SK-N-SH (cell line): ENCODE measurements around the gene NCAM2. TPM values are rescaled to one million over a fixed set of nuclear protein-coding genes. Genes with fewer than 3 reads are reported as not detected.

Experiments
- CTCF ChIA-PET: fragments of 300-600, 350-600 bp; formaldehyde crosslinking; extraction: SDS; loops from one replicate; lab custom pipeline; 2021; lab: Yijun Ruan, JAX
- POLR2A ChIA-PET: fragments of 350-600 bp; sonication (Branson Sonifier 250); formaldehyde crosslinking; extraction: SDS; loops from one replicate; lab custom pipeline; 2020; ENCODE audit warnings: antibody characterized with exemption, inconsistent platforms; lab: Yijun Ruan, JAX
- DNase-seq: peaks from one replicate; pipeline ENCODE4 v3.0.0; 2012
- H2AFZ ChIP-seq: fragments of 200-600 bp; sonication (generic); 2 replicates; pipeline ENCODE4 v1.8.1; 2016; ENCODE audit warnings: antibody characterized with exemption, mild to moderate bottlenecking, low read depth
- H3F3A ChIP-seq: fragments of 200-600 bp; sonication (generic); replicated peaks from 2 replicates; pipeline ENCODE3; 2016; ENCODE audit warnings: antibody characterized with exemption, mild to moderate bottlenecking; ENCODE audit not compliant: insufficient read depth
- H3K27ac ChIP-seq, 2 experiments: fragments of 200-500 bp in 1 of 2; fragments of 200-600 bp in 1 of 2; sonication (Bioruptor generic) in 1 of 2; sonication (generic), shearing (Covaris generic) in 1 of 2; 2 replicates each; pipeline versions ENCODE4 v1.5.1 to v1.6.1; 2014 to 2016; ENCODE audit warnings: low read depth in 2 of 2, inconsistent platforms in 1 of 2, low read length in 1 of 2, mild to moderate bottlenecking in 1 of 2, mixed read lengths in 1 of 2
- H3K27me3 ChIP-seq: fragments of 200-600 bp; sonication (generic), shearing (Covaris generic); 2 replicates; pipeline ENCODE4 v1.6.1; 2016; ENCODE audit warnings: mixed run types; ENCODE audit not compliant: insufficient read depth
- H3K36me3 ChIP-seq, 2 experiments: fragments of 200-500 bp in 1 of 2; fragments of 200-600 bp in 1 of 2; sonication (Bioruptor generic) in 1 of 2; sonication (generic) in 1 of 2; replicated peaks in 1 of 2; 2 replicates each; pipeline versions ENCODE3 to v1.5.1; 2014 to 2016; ENCODE audit warnings: low read length in 1 of 2, mild to moderate bottlenecking in 1 of 2; ENCODE audit not compliant: insufficient read depth in 2 of 2, control insufficient read depth in 1 of 2
- H3K4me1 ChIP-seq, 2 experiments: fragments of 200-500 bp in 1 of 2; fragments of 200-600 bp in 1 of 2; sonication (Bioruptor generic) in 1 of 2; sonication (generic), shearing (Covaris generic) in 1 of 2; 2 replicates each; pipeline versions ENCODE4 v1.5.1 to v1.6.1; 2014 to 2016; ENCODE audit warnings: low read depth in 1 of 2, low read length in 1 of 2, mixed run types in 1 of 2; ENCODE audit not compliant: insufficient read depth in 2 of 2, control insufficient read depth in 1 of 2
- H3K4me2 ChIP-seq: fragments of 200-600 bp; sonication (generic), shearing (Covaris generic); 2 replicates; pipeline ENCODE4 v1.6.1; 2017; ENCODE audit warnings: mixed run types
- H3K4me3 ChIP-seq, 2 experiments: fragments of 200-500 bp in 1 of 2; fragments of 200-600 bp in 1 of 2; sonication (Bioruptor generic) in 1 of 2; sonication (generic), shearing (Covaris generic) in 1 of 2; 2 replicates each; pipeline versions ENCODE4 v1.5.1 to v1.8.1; 2014 to 2016; ENCODE audit warnings: low read depth in 2 of 2, inconsistent platforms in 1 of 2, low read length in 1 of 2, mild to moderate bottlenecking in 1 of 2, mixed read lengths in 1 of 2, moderate library complexity in 1 of 2
- H3K79me2 ChIP-seq: fragments of 200-600 bp; sonication (generic); 2 replicates; pipeline ENCODE4 v1.8.1; 2017; ENCODE audit warnings: mild to moderate bottlenecking; ENCODE audit not compliant: insufficient read depth
- H3K9ac ChIP-seq: fragments of 200-600 bp; sonication (generic); 2 replicates; pipeline ENCODE4 v1.6.1; 2017; ENCODE audit warnings: mixed run types
- H3K9me2 ChIP-seq: fragments of 200-600 bp; sonication (generic); 2 replicates; pipeline ENCODE4 v1.6.1; 2017; ENCODE audit warnings: mixed run types
- H3K9me3 ChIP-seq: fragments of 200-600 bp; sonication (generic); 2 replicates; pipeline ENCODE4 v1.6.1; 2017; ENCODE audit warnings: mixed run types, mild to moderate bottlenecking, moderate library complexity
- H4K20me1 ChIP-seq: fragments of 200-600 bp; sonication (generic); 2 replicates; pipeline ENCODE4 v1.6.1; 2017; ENCODE audit warnings: mild to moderate bottlenecking, mixed run types; ENCODE audit not compliant: insufficient read depth
- CHD2 ChIP-seq: fragments of 150-350 bp; IDR thresholded peaks from 2 replicates; pipeline ENCODE4 v1.6.1; 2018; ENCODE audit warnings: low read length; ENCODE audit not compliant: partially characterized antibody
- EP300 ChIP-seq, 2 experiments: IDR thresholded peaks; 2 replicates each; pipeline versions ENCODE4 v1.4.0 to v1.6.1; 2012; ENCODE audit warnings: borderline replicate concordance in 1 of 2, low read depth in 1 of 2, low read length in 1 of 2
- EZH2phosphoT487 ChIP-seq: fragments of 200-600 bp; sonication (generic); IDR thresholded peaks from 2 replicates; pipeline ENCODE4 v1.6.1; 2017; ENCODE audit warnings: low read depth, mixed run types, mild to moderate bottlenecking, antibody characterized with exemption, moderate library complexity, borderline replicate concordance
- FOSL2 ChIP-seq: IDR thresholded peaks from 2 replicates; pipeline ENCODE4 v1.4.0; 2012; ENCODE audit warnings: low read depth, mild to moderate bottlenecking, moderate library complexity, borderline replicate concordance
- FOXJ3 ChIP-seq: sonication (generic); formaldehyde crosslinking; IDR thresholded peaks from 2 replicates; pipeline ENCODE4 v1.5.1; 2020; ENCODE audit warnings: mild to moderate bottlenecking, missing genetic modification reagents
- FOXM1 ChIP-seq: IDR thresholded peaks from 2 replicates; pipeline ENCODE4 v1.4.0; 2012; ENCODE audit warnings: low read depth, mild to moderate bottlenecking
- JUND ChIP-seq: IDR thresholded peaks from 2 replicates; pipeline ENCODE4 v1.4.0; 2012
- MEF2A ChIP-seq: IDR thresholded peaks from 2 replicates; pipeline ENCODE4 v1.4.0; 2012; ENCODE audit warnings: low read depth, borderline replicate concordance
- NRF1 ChIP-seq: IDR thresholded peaks from 2 replicates; pipeline ENCODE4 v1.6.1; 2012; ENCODE audit warnings: low read depth, mild to moderate bottlenecking, low read length
- POLR2AphosphoS5 ChIP-seq: IDR thresholded peaks from 2 replicates; pipeline ENCODE4 v1.6.1; 2012; ENCODE audit warnings: low read depth, low read length
- RAD21 ChIP-seq: IDR thresholded peaks from 2 replicates; pipeline ENCODE4 v1.6.1; 2012; ENCODE audit warnings: mild to moderate bottlenecking, low read length
- RFX5 ChIP-seq: IDR thresholded peaks from 2 replicates; pipeline ENCODE4 v1.6.1; 2012; ENCODE audit warnings: mild to moderate bottlenecking, improper control_type of control experiment, low read length
- RXRA ChIP-seq: IDR thresholded peaks from 2 replicates; pipeline ENCODE4 v1.4.0; 2012; ENCODE audit warnings: low read depth, mild to moderate bottlenecking, borderline replicate concordance
- SIN3A ChIP-seq: IDR thresholded peaks from 2 replicates; pipeline ENCODE4 v1.6.1; 2012; ENCODE audit warnings: low read depth, mild to moderate bottlenecking, low read length, moderate library complexity, borderline replicate concordance
- SMC3 ChIP-seq: IDR thresholded peaks from 2 replicates; pipeline ENCODE4 v1.6.1; 2012; ENCODE audit warnings: low read depth, low read length, improper control_type of control experiment
- TAF1 ChIP-seq: IDR thresholded peaks from 2 replicates; pipeline ENCODE4 v1.6.1; 2012; ENCODE audit warnings: low read depth, mild to moderate bottlenecking, low read length, moderate library complexity, borderline replicate concordance
- TCF12 ChIP-seq: IDR thresholded peaks from 2 replicates; pipeline ENCODE4 v1.4.0; 2012
- WGBS: methylation state at CpG from one replicate; pipeline ENCODE4 v1.1.6; 2017; ENCODE audit warnings: low lambda C conversion rate; 5-methylcytosine and 5-hydroxymethylcytosine counted together
- polyA plus RNA-seq, 3 experiments: library from polyadenylated mRNA; depleted of rRNA; stranded (reverse); fragments of >200 nt; gene quantifications; 2 replicates each; pipeline ENCODE4 v1.2.3, GENCODE V29; 2012
- TF ChIP-seq, protein P1 (sequence below): fragments of 200-600 bp; sonication (generic); IDR thresholded peaks from 2 replicates; pipeline ENCODE4 v1.6.1; 2017; ENCODE audit warnings: antibody characterized with exemption, mild to moderate bottlenecking, moderate library complexity
- TF ChIP-seq, protein P2 (sequence below): IDR thresholded peaks from 2 replicates; pipeline ENCODE4 v1.4.0; 2012; ENCODE audit warnings: low read depth, borderline replicate concordance
- TF ChIP-seq, protein P3 (sequence below): fragments of 150-350 bp; IDR thresholded peaks from 2 replicates; pipeline ENCODE4 v1.6.1; 2017; ENCODE audit warnings: antibody characterized with exemption, low read length, low read depth, borderline replicate concordance
- TF ChIP-seq, protein P4 (sequence below): IDR thresholded peaks from 2 replicates; pipeline ENCODE4 v1.4.0; 2012; ENCODE audit warnings: low read depth

NCAM2 gene
- polyA plus RNA-seq, 1 of the 3 experiments (the other 2 are of a cell fraction), result 2.1 TPM

DNA sequence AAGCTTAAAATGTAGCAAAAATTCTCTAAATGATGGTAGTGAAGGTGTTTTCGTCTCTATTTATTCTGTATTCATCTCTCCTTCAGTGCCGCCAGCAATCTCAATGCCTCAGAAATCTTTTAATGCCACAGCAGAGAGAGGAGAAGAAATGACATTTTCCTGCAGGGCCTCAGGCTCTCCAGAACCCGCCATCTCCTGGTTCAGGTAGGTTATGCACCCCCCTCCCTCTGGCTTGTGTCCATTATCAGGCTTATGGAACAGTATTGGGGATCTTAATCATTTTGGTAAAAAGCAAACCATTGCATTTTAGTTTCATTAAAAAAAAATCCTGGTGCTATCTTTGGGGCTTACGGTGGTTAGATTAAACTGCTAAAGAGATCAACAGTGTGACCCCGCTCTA is 326.1 kb downstream of the NCAM2 start:
- WGBS, result 86% methylated on average over 5 of the region's 5 CpGs
- CTCF ChIA-PET, result interaction anchor here (1.3 kb wide), 1 partner anchor 9 kb away, joined by 3 read pairs; no protein-coding TSS in a partner anchor
- no peak overlapping the region for H3K9ac ChIP-seq
- no peaks in the 10 kb centered on the region for H3K4me1 ChIP-seq
- no peaks in the 10 kb centered on the region for H3K36me3 ChIP-seq
- no peak for TF ChIP-seq TAF1
- TF ChIP-seq, protein P1, sequence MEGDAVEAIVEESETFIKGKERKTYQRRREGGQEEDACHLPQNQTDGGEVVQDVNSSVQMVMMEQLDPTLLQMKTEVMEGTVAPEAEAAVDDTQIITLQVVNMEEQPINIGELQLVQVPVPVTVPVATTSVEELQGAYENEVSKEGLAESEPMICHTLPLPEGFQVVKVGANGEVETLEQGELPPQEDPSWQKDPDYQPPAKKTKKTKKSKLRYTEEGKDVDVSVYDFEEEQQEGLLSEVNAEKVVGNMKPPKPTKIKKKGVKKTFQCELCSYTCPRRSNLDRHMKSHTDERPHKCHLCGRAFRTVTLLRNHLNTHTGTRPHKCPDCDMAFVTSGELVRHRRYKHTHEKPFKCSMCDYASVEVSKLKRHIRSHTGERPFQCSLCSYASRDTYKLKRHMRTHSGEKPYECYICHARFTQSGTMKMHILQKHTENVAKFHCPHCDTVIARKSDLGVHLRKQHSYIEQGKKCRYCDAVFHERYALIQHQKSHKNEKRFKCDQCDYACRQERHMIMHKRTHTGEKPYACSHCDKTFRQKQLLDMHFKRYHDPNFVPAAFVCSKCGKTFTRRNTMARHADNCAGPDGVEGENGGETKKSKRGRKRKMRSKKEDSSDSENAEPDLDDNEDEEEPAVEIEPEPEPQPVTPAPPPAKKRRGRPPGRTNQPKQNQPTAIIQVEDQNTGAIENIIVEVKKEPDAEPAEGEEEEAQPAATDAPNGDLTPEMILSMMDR, result no peak
- TF ChIP-seq RAD21, result no peak
- TF ChIP-seq SMC3, result no peak
- no peak for TF ChIP-seq FOSL2
- TF ChIP-seq EZH2phosphoT487, result no peak
- TF ChIP-seq JUND, result no peak
- no peak for TF ChIP-seq EP300 (IDR thresholded peaks at IDR 0.05; ENCODE audit: borderline replicate concordance in 1 of 2, low read depth in 1 of 2, low read length in 1 of 2)
- TF ChIP-seq MEF2A, result no peak
- TF ChIP-seq FOXJ3 (CRISPR knock-in tag), result no peak
- TF ChIP-seq NRF1, result no peak
- TF ChIP-seq, protein P2, sequence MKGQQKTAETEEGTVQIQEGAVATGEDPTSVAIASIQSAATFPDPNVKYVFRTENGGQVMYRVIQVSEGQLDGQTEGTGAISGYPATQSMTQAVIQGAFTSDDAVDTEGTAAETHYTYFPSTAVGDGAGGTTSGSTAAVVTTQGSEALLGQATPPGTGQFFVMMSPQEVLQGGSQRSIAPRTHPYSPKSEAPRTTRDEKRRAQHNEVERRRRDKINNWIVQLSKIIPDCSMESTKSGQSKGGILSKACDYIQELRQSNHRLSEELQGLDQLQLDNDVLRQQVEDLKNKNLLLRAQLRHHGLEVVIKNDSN, result no peak
- no peak for TF ChIP-seq TCF12
- no peak for TF ChIP-seq SIN3A
- no peak for DNase-seq
- H3K4me3 ChIP-seq, result no peak overlapping the region
- H3K9me3 ChIP-seq, result no peaks in the 10 kb centered on the region
- H3K27ac ChIP-seq, result no peak overlapping the region
- no peak overlapping the region for H2AFZ ChIP-seq
- H3F3A ChIP-seq, result no peaks in the 10 kb centered on the region
- H3K4me2 ChIP-seq, result no peak overlapping the region
- no peaks in the 10 kb centered on the region for H3K27me3 ChIP-seq
- no peaks in the 10 kb centered on the region for H4K20me1 ChIP-seq
- POLR2A ChIA-PET, result no interaction called here
- no peaks in the 10 kb centered on the region for H3K79me2 ChIP-seq
- H3K9me2 ChIP-seq, result no peaks in the 10 kb centered on the region

DNA sequence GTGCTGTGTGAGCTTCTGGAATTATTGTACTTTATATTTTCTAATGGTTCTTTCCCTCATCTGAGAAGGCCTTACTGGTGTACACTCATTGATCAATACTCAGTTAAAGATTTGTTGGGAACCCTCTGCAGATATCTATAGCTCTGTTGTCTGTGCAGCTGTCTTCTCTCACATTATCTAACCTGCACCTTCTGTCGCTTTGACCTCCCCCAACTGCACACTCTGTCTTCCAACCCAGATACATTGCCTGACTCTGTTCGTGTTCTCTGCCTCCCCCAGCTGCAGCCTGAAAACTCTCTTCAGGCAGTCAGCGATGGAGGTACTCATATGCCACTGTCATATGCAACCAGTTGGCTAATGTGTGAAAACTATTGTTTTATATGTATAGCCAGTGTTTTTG is 334.3 kb downstream of the NCAM2 start:
- Histone ChIP-seq H3K27me3 (no peaks in the 10 kb centered on the region), H2AFZ (no peak overlapping the region), H3F3A (no peaks in the 10 kb centered on the region), H3K9ac (no peak overlapping the region), H3K4me2 (no peak overlapping the region), H3K27ac (no peak overlapping the region), H3K79me2 (no peaks in the 10 kb centered on the region), H3K36me3 (no peaks in the 10 kb centered on the region), H3K4me1 (no peaks in the 10 kb centered on the region), H3K9me3 (no peaks in the 10 kb centered on the region), H3K4me3 (no peak overlapping the region), H3K9me2 (no peaks in the 10 kb centered on the region), H4K20me1 (no peaks in the 10 kb centered on the region)
- TF ChIP-seq CHD2 (no peak), FOSL2 (no peak), RXRA (no peak), TCF12 (no peak), FOXM1 (no peak), POLR2AphosphoS5 (no peak), NRF1 (no peak), RFX5 (no peak)
- TF ChIP-seq, protein P3, sequence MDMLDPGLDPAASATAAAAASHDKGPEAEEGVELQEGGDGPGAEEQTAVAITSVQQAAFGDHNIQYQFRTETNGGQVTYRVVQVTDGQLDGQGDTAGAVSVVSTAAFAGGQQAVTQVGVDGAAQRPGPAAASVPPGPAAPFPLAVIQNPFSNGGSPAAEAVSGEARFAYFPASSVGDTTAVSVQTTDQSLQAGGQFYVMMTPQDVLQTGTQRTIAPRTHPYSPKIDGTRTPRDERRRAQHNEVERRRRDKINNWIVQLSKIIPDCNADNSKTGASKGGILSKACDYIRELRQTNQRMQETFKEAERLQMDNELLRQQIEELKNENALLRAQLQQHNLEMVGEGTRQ, result no peak
- TF ChIP-seq, protein P4, sequence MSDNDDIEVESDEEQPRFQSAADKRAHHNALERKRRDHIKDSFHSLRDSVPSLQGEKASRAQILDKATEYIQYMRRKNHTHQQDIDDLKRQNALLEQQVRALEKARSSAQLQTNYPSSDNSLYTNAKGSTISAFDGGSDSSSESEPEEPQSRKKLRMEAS, result no peak
- no peak for DNase-seq
- 68% methylated on average over 3 of the region's 3 CpGs for WGBS
- POLR2A ChIA-PET, result no interaction called here
- CTCF ChIA-PET, result no interaction called here
